ENCODE measurements around the gene GALNTL6.
A peak's percentile ranks its signal among the peaks of the same experiment; 100 is the strongest.

The GALNTL6 gene

GRCh38 chr4:172497321-172497720, 684.1 kb downstream of the GALNTL6 start:
- H3K9me3 Mint-ChIP-seq: no peaks in the 10 kb centered on the region
- H3K4me3 Mint-ChIP-seq: no peak overlapping the region
- H3K27ac Mint-ChIP-seq: no peak overlapping the region
- no peaks in the 10 kb centered on the region for H3K27me3 Mint-ChIP-seq
- no peaks in the 10 kb centered on the region for H3K36me3 Mint-ChIP-seq
- no peak for ATAC-seq
- no peaks in the 10 kb centered on the region for H3K4me1 Mint-ChIP-seq

GRCh38 chr4:172514011-172514410, 700.8 kb downstream of the GALNTL6 start:
- no peaks in the 10 kb centered on the region for H3K9me3 Mint-ChIP-seq
- H3K27ac Mint-ChIP-seq: no peak overlapping the region
- H3K4me3 Mint-ChIP-seq: no peak overlapping the region
- H3K36me3 Mint-ChIP-seq: no peaks in the 10 kb centered on the region
- no peaks in the 10 kb centered on the region for H3K27me3 Mint-ChIP-seq
- no peak for ATAC-seq
- no peaks in the 10 kb centered on the region for H3K4me1 Mint-ChIP-seq

- H3K36me3 Mint-ChIP-seq: no peaks in the 10 kb centered on the region
These were observed 701.6 kb downstream of the GALNTL6 start for GRCh38 chr4:172514801-172515200.

GRCh38 chr4:172515266-172515879, 702.2 kb downstream of the GALNTL6 start:
- Mint-ChIP-seq H3K27ac (no peak overlapping the region), H3K36me3 (no peaks in the 10 kb centered on the region), H3K9me3 (no peaks in the 10 kb centered on the region), H3K4me1 (no peaks in the 10 kb centered on the region), H3K27me3 (no peaks in the 10 kb centered on the region), H3K4me3 (no peak overlapping the region)
- ATAC-seq: peak; percentile 48

More at GRCh38 chr4:172514801-172515200, 701.6 kb downstream of the GALNTL6 start:
- Mint-ChIP-seq H3K4me3 (no peak overlapping the region), H3K9me3 (no peaks in the 10 kb centered on the region), H3K4me1 (no peaks in the 10 kb centered on the region), H3K27ac (no peak overlapping the region), H3K27me3 (no peaks in the 10 kb centered on the region)
- no peak for ATAC-seq

GRCh38 chr4:172517391-172517790, 704.2 kb downstream of the GALNTL6 start:
- H3K27me3 Mint-ChIP-seq: no peaks in the 10 kb centered on the region
- H3K27ac Mint-ChIP-seq: no peak overlapping the region
- no peak for ATAC-seq

GRCh38 chr4:172521248-172521647, 708.0 kb downstream of the GALNTL6 start:
- H3K9me3 Mint-ChIP-seq: no peaks in the 10 kb centered on the region
- H3K4me1 Mint-ChIP-seq: no peaks in the 10 kb centered on the region
- no peak overlapping the region for H3K4me3 Mint-ChIP-seq

More at GRCh38 chr4:172517391-172517790, 704.2 kb downstream of the GALNTL6 start:
- H3K4me3 Mint-ChIP-seq: no peak overlapping the region
- no peaks in the 10 kb centered on the region for H3K9me3 Mint-ChIP-seq
- no peaks in the 10 kb centered on the region for H3K4me1 Mint-ChIP-seq
- H3K36me3 Mint-ChIP-seq: no peaks in the 10 kb centered on the region

GRCh38 chr4:172521680-172522079, 708.5 kb downstream of the GALNTL6 start:
- no peaks in the 10 kb centered on the region for H3K36me3 Mint-ChIP-seq
- ATAC-seq: no peak
- no peaks in the 10 kb centered on the region for H3K9me3 Mint-ChIP-seq
- no peak overlapping the region for H3K4me3 Mint-ChIP-seq
- H3K27me3 Mint-ChIP-seq: no peaks in the 10 kb centered on the region
- no peak overlapping the region for H3K27ac Mint-ChIP-seq
- no peaks in the 10 kb centered on the region for H3K4me1 Mint-ChIP-seq

More at GRCh38 chr4:172521248-172521647, 708.0 kb downstream of the GALNTL6 start:
- no peaks in the 10 kb centered on the region for H3K36me3 Mint-ChIP-seq
- no peaks in the 10 kb centered on the region for H3K27me3 Mint-ChIP-seq
- ATAC-seq: no peak
- no peak overlapping the region for H3K27ac Mint-ChIP-seq

GRCh38 chr4:172543249-172543648, 730.0 kb downstream of the GALNTL6 start:
- no peaks in the 10 kb centered on the region for H3K9me3 Mint-ChIP-seq
- H3K27ac Mint-ChIP-seq: no peak overlapping the region
- no peaks in the 10 kb centered on the region for H3K27me3 Mint-ChIP-seq
- H3K4me3 Mint-ChIP-seq: no peak overlapping the region
- H3K4me1 Mint-ChIP-seq: no peaks in the 10 kb centered on the region
- H3K36me3 Mint-ChIP-seq: no peaks in the 10 kb centered on the region
- no peak for ATAC-seq

- H3K36me3 Mint-ChIP-seq: no peaks in the 10 kb centered on the region
- H3K9me3 Mint-ChIP-seq: no peaks in the 10 kb centered on the region
- peak; percentile 75 for ATAC-seq
- H3K4me1 Mint-ChIP-seq: no peaks in the 10 kb centered on the region
- no peak overlapping the region for H3K27ac Mint-ChIP-seq
- no peak overlapping the region for H3K4me3 Mint-ChIP-seq
- no peaks in the 10 kb centered on the region for H3K27me3 Mint-ChIP-seq
These were observed 733.6 kb downstream of the GALNTL6 start for GRCh38 chr4:172546782-172547181.

- H3K9me3 Mint-ChIP-seq: no peaks in the 10 kb centered on the region
- H3K4me1 Mint-ChIP-seq: no peaks in the 10 kb centered on the region
- no peak overlapping the region for H3K4me3 Mint-ChIP-seq
- H3K27ac Mint-ChIP-seq: no peak overlapping the region
- no peaks in the 10 kb centered on the region for H3K36me3 Mint-ChIP-seq
- no peak for ATAC-seq
- no peaks in the 10 kb centered on the region for H3K27me3 Mint-ChIP-seq
These were observed 734.5 kb downstream of the GALNTL6 start for GRCh38 chr4:172547724-172548123.

GRCh38 chr4:172553216-172553615, 740.0 kb downstream of the GALNTL6 start:
- Mint-ChIP-seq H3K9me3 (no peaks in the 10 kb centered on the region), H3K27ac (no peak overlapping the region), H3K4me3 (no peak overlapping the region), H3K4me1 (no peaks in the 10 kb centered on the region), H3K27me3 (no peaks in the 10 kb centered on the region), H3K36me3 (no peaks in the 10 kb centered on the region)
- no peak for ATAC-seq

- no peak overlapping the region for H3K27ac Mint-ChIP-seq
- no peak for ATAC-seq
- H3K27me3 Mint-ChIP-seq: no peaks in the 10 kb centered on the region
- no peak overlapping the region for H3K4me3 Mint-ChIP-seq
- H3K4me1 Mint-ChIP-seq: no peaks in the 10 kb centered on the region
- no peaks in the 10 kb centered on the region for H3K36me3 Mint-ChIP-seq
- H3K9me3 Mint-ChIP-seq: no peaks in the 10 kb centered on the region
These were observed 741.4 kb downstream of the GALNTL6 start for GRCh38 chr4:172554588-172554987.

- no peaks in the 10 kb centered on the region for H3K36me3 Mint-ChIP-seq
- ATAC-seq: no peak
- no peaks in the 10 kb centered on the region for H3K4me1 Mint-ChIP-seq
- no peaks in the 10 kb centered on the region for H3K9me3 Mint-ChIP-seq
- H3K27me3 Mint-ChIP-seq: no peaks in the 10 kb centered on the region
- no peak overlapping the region for H3K27ac Mint-ChIP-seq
- H3K4me3 Mint-ChIP-seq: no peak overlapping the region
These were observed 742.5 kb downstream of the GALNTL6 start for GRCh38 chr4:172555725-172556124.

- Mint-ChIP-seq H3K27ac (no peak overlapping the region), H3K36me3 (no peaks in the 10 kb centered on the region), H3K4me3 (no peak overlapping the region), H3K9me3 (peaks cover 1% of the 10 kb centered on the region), H3K27me3 (no peaks in the 10 kb centered on the region), H3K4me1 (no peaks in the 10 kb centered on the region)
- ATAC-seq: no peak
These were observed 760.7 kb downstream of the GALNTL6 start for GRCh38 chr4:172573899-172574298.

GRCh38 chr4:172578712-172579111, 765.5 kb downstream of the GALNTL6 start:
- H3K4me3 Mint-ChIP-seq: no peak overlapping the region
- no peak for ATAC-seq
- no peaks in the 10 kb centered on the region for H3K4me1 Mint-ChIP-seq

GRCh38 chr4:172584816-172585215, 771.6 kb downstream of the GALNTL6 start:
- Mint-ChIP-seq H3K27me3 (no peaks in the 10 kb centered on the region), H3K4me1 (no peaks in the 10 kb centered on the region), H3K27ac (no peak overlapping the region), H3K36me3 (no peaks in the 10 kb centered on the region), H3K9me3 (no peaks in the 10 kb centered on the region), H3K4me3 (no peak overlapping the region)
- no peak for ATAC-seq

More at GRCh38 chr4:172578712-172579111, 765.5 kb downstream of the GALNTL6 start:
- no peaks in the 10 kb centered on the region for H3K9me3 Mint-ChIP-seq
- no peak overlapping the region for H3K27ac Mint-ChIP-seq
- no peaks in the 10 kb centered on the region for H3K27me3 Mint-ChIP-seq
- H3K36me3 Mint-ChIP-seq: no peaks in the 10 kb centered on the region

Data from stimulated activated memory B cell treated with anti-CD40 and anti-IgM and Interleukin-4, amounts not matched to agents 10 μg/mL and 1 μg/mL and 100 μg/mL, for 72 hours (primary cell).